Measurements from ENCODE around the gene VEGFA.
A peak's percentile ranks its signal among the peaks of the same experiment; 100 is the strongest.

Gene VEGFA

DNA sequence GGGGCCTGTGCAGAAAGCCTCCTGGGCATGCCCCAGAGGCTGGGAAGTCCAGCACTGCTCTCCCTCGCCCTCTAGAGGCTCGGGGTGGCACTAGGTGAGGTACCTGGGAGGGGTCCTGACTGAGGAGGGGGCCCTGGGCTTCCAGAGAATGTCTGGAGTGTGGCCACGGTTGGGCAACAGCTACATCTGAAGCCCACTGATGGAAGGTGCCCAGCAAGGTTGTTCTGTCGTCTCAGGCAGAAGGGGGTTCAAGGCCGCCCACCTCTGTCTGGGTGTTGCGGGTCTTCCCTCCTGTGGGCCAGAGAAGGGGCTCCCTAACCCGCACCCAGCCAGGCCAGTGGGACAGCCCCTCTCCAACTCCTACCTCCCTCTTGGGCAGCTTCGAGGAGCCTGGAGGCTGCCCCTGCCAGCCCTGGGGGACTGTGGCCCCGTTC lies 11.4 kb upstream of the VEGFA start:
- peaks cover 21% of the 10 kb centered on the region; the same call in 1 of the 2 replicates for H3K27me3 ChIP-seq (ENCODE audit: low read depth, low read length)
- TF ChIP-seq EZH2phosphoT487 (IDR thresholded peaks at IDR 0.05; ENCODE audit: low read depth) = no peak
- TF ChIP-seq, protein P1, sequence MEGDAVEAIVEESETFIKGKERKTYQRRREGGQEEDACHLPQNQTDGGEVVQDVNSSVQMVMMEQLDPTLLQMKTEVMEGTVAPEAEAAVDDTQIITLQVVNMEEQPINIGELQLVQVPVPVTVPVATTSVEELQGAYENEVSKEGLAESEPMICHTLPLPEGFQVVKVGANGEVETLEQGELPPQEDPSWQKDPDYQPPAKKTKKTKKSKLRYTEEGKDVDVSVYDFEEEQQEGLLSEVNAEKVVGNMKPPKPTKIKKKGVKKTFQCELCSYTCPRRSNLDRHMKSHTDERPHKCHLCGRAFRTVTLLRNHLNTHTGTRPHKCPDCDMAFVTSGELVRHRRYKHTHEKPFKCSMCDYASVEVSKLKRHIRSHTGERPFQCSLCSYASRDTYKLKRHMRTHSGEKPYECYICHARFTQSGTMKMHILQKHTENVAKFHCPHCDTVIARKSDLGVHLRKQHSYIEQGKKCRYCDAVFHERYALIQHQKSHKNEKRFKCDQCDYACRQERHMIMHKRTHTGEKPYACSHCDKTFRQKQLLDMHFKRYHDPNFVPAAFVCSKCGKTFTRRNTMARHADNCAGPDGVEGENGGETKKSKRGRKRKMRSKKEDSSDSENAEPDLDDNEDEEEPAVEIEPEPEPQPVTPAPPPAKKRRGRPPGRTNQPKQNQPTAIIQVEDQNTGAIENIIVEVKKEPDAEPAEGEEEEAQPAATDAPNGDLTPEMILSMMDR (IDR thresholded peaks at IDR 0.05; ENCODE audit: low read depth, low read length) = peak; percentile 98
- no peaks in the 10 kb centered on the region for H4K20me1 ChIP-seq (ENCODE audit: insufficient read depth, low read length)
- peak overlapping the region; percentile 44 for H3K4me3 ChIP-seq (ENCODE audit: low read length)
- no peaks in the 10 kb centered on the region for H3K36me3 ChIP-seq (replicated peaks; ENCODE audit: low read depth, low read length)
- H3K9me3 ChIP-seq (ENCODE audit: insufficient read depth, low read length) = no peaks in the 10 kb centered on the region
- H3K9ac ChIP-seq (ENCODE audit: low read length) = peak overlapping the region; percentile 18; the same call in 1 of the 2 replicates
- no peak overlapping the region for H3K27ac ChIP-seq (ENCODE audit: low read length)
- H3K4me1 ChIP-seq (ENCODE audit: low read length) = peaks cover 54% of the 10 kb centered on the region
- H3K79me2 ChIP-seq (ENCODE audit: low read length) = no peaks in the 10 kb centered on the region
- H2AFZ ChIP-seq (ENCODE audit: low read depth, low read length) = no peak overlapping the region
- peak overlapping the region; percentile 60 for H3K4me2 ChIP-seq (ENCODE audit: low read length)

DNA sequence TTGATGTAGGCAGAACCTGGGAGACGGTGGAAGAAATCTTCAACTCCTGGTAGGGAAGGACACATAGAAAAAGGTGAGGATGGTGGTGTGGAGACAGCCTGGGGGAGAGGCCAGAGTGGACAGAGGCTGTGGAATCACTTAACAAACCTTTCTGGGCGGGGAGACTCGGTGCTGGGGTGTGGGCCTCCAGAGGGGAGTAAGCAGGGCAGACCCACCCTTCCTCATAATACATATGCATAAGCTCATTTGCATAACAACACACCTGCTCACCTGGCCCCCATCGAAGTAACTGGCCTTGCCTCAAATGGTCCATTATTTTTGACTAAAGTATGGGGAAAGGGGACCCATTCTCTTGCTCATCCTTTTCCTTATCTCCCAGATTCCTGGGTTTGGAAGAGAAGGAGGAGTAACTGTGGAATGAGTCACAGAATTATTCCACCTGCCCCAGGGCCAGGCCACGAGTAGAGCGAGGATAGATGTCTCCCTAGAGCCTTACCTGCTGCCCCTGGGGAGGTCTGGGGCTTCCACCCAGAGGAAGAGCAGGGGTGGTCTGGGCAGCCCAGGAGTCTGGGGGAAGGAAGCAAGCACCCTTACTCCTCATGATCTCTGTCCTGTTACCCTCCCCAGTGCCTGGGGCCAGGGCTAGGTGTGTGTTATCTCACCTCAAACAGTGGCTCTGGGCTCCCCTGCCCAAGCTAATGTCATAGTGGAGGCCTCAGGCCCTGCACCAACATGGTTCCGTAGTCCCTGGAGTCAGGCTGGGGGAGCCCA lies 10.7 kb upstream of the VEGFA start:
- Histone ChIP-seq H3K9ac (ENCODE audit: low read length) (no peak overlapping the region), H3K4me2 (ENCODE audit: low read length) (no peak overlapping the region)

DNA sequence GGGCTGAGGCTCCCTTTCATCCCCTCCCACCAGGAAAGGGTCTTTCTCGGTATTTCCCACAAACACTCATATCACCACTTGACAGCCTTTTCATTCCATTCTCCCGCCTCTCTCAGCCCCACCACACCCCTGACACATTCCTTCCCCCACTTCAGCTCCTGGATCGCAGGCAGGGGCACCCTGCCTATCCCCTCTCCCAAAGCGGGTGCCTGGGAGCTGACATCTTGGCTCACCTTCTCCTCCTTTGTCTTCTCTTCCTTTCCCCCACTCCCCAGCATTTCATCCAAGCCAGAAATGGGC lies 10.2 kb upstream of the VEGFA start:
- no peak for TF ChIP-seq EZH2phosphoT487 (IDR thresholded peaks at IDR 0.05; ENCODE audit: low read depth)
- TF ChIP-seq, protein P1 (IDR thresholded peaks at IDR 0.05; ENCODE audit: low read depth, low read length) = no peak
- H3K4me1 ChIP-seq (ENCODE audit: low read length) = peaks cover 58% of the 10 kb centered on the region
- H3K9ac ChIP-seq (ENCODE audit: low read length) = no peak overlapping the region
- H3K4me3 ChIP-seq (ENCODE audit: low read length) = no peak overlapping the region
- no peaks in the 10 kb centered on the region for H3K36me3 ChIP-seq (replicated peaks; ENCODE audit: low read depth, low read length)
- no peak overlapping the region for H3K4me2 ChIP-seq (ENCODE audit: low read length)
- no peak overlapping the region for H2AFZ ChIP-seq (ENCODE audit: low read depth, low read length)
- peaks cover 21% of the 10 kb centered on the region; the same call in 1 of the 2 replicates for H3K27me3 ChIP-seq (ENCODE audit: low read depth, low read length)
- no peaks in the 10 kb centered on the region for H3K9me3 ChIP-seq (ENCODE audit: insufficient read depth, low read length)
- H4K20me1 ChIP-seq (ENCODE audit: insufficient read depth, low read length) = no peaks in the 10 kb centered on the region
- no peaks in the 10 kb centered on the region for H3K79me2 ChIP-seq (ENCODE audit: low read length)
- H3K27ac ChIP-seq (ENCODE audit: low read length) = no peak overlapping the region

More for the DNA sequence above, 10.7 kb upstream of the VEGFA start:
- Histone ChIP-seq H3K79me2 (ENCODE audit: low read length) (no peaks in the 10 kb centered on the region), H4K20me1 (ENCODE audit: insufficient read depth, low read length) (no peaks in the 10 kb centered on the region), H3K36me3 (replicated peaks; ENCODE audit: low read depth, low read length) (no peaks in the 10 kb centered on the region), H3K4me1 (ENCODE audit: low read length) (peaks cover 58% of the 10 kb centered on the region), H2AFZ (ENCODE audit: low read depth, low read length) (no peak overlapping the region), H3K27me3 (ENCODE audit: low read depth, low read length) (peaks cover 21% of the 10 kb centered on the region; the same call in 1 of the 2 replicates), H3K9me3 (ENCODE audit: insufficient read depth, low read length) (no peaks in the 10 kb centered on the region), H3K27ac (ENCODE audit: low read length) (no peak overlapping the region), H3K4me3 (ENCODE audit: low read length) (no peak overlapping the region)
- TF ChIP-seq EZH2phosphoT487 (IDR thresholded peaks at IDR 0.05; ENCODE audit: low read depth) = no peak
- TF ChIP-seq, protein P1 (IDR thresholded peaks at IDR 0.05; ENCODE audit: low read depth, low read length) = no peak

DNA sequence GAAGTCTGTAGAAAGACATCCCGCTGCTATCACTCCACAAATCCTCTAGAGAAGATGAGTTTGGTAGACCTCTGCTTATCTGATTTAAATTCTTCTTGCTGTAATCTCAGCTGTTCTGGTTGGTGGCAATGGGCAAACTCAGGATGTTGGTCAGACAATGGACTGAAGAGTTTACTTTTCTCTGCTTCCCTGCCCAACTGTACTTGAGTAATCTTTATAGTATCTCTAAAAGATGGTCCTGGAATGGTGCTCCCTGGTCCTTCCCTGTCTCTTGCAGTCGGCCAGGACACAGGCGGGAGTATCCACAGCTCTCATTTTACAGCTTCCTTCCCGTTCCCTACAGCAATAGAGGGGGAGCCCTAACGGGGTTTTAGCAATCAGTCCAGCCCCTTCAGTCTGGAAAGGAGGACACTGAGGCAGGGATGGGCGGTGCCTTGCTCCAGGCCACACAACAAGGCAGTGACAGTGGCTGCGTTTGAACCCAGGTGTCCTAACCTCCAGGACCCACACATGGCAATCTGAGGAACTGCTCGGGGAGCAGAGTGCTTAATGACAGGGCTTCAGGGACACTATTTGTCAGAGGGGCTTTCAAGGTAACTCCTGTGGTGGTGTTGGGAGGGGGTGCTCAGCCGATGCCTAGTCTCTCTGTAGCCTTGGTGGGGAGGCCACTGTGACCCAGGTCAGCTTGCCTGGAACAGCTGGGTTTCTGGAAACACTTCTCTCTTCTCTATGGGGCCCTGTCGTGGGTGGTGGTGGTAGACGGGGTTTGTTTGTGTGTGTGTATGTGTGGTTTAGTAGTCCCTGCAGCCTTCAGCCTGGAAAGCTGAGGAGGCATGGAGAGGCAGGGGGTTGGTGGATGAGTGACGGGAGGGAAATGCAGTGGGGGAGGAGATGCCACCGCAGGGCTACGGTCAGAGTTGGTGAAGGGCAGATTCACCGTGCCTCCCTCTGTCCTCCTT lies 9.5 kb upstream of the VEGFA start:
- Histone ChIP-seq H3K36me3 (replicated peaks; ENCODE audit: low read depth, low read length) (no peaks in the 10 kb centered on the region), H3K79me2 (ENCODE audit: low read length) (no peaks in the 10 kb centered on the region), H3K9ac (ENCODE audit: low read length) (no peak overlapping the region), H3K4me1 (ENCODE audit: low read length) (peaks cover 58% of the 10 kb centered on the region), H3K27me3 (ENCODE audit: low read depth, low read length) (peaks cover 21% of the 10 kb centered on the region; the same call in 1 of the 2 replicates), H3K4me2 (ENCODE audit: low read length) (no peak overlapping the region), H4K20me1 (ENCODE audit: insufficient read depth, low read length) (no peaks in the 10 kb centered on the region), H3K9me3 (ENCODE audit: insufficient read depth, low read length) (no peaks in the 10 kb centered on the region), H3K4me3 (ENCODE audit: low read length) (no peak overlapping the region), H3K27ac (ENCODE audit: low read length) (no peak overlapping the region), H2AFZ (ENCODE audit: low read depth, low read length) (no peak overlapping the region)
- no peak for TF ChIP-seq EZH2phosphoT487 (IDR thresholded peaks at IDR 0.05; ENCODE audit: low read depth)
- TF ChIP-seq, protein P1 (IDR thresholded peaks at IDR 0.05; ENCODE audit: low read depth, low read length) = no peak

Measured in OCI-LY3 (cell line).